Esophagus muscularis mucosa (tissue), 3 donors: ENCODE measurements around the gene PFDN4.

ENCODE experiments used
- CTCF ChIP-seq, 3 experiments: fragments of 200-600 bp in 2 of 3; fragments of 450-650 bp in 1 of 3; sonication (generic) in 2 of 3; IDR thresholded peaks; one replicate each; pipeline ENCODE4 v1.5.1; 2017 to 2019; ENCODE audit warnings: antibody characterized with exemption in 3 of 3, mild to moderate bottlenecking in 2 of 3, moderate library complexity in 1 of 3
- POLR2AphosphoS5 ChIP-seq, 2 donors: sonication (generic); formaldehyde crosslinking; IDR thresholded peaks; one replicate each; pipeline ENCODE4 v1.6.1; 2017; ENCODE audit warnings: antibody characterized with exemption in 2 of 2

- TF ChIP-seq CTCF (IDR thresholded peaks at IDR 0.05) (no peak), POLR2AphosphoS5 (IDR thresholded peaks at IDR 0.05) (no peak)
These were observed 36.2 kb downstream of the PFDN4 start for GRCh38 chr20:54244113-54244512.
